MM.1S (cell line): ENCODE measurements around the gene CYP39A1.
A peak's percentile ranks its signal among the peaks of the same experiment; 100 is the strongest.

ENCODE experiments used
- DNase-seq: peaks from one replicate; pipeline ENCODE4 v3.0.0-alpha.2; 2015
- H2AFZ ChIP-seq: fragments of 300-600 bp; sonication (generic); 2 replicates; pipeline ENCODE4 v1.6.0; 2016; ENCODE audit warnings: antibody characterized with exemption, low read length
- H3F3A ChIP-seq: fragments of 300-600 bp; sonication (generic); 2 replicates; pipeline ENCODE4 v1.6.1; 2016; ENCODE audit warnings: mild to moderate bottlenecking, antibody characterized with exemption, low read length, moderate library complexity, mixed read lengths; ENCODE audit not compliant: insufficient read depth
- H3K27ac ChIP-seq: fragments of 300-600 bp; sonication (generic); 2 replicates; pipeline ENCODE4 v1.5.1; 2016; ENCODE audit warnings: mild to moderate bottlenecking, low read length
- H3K27me3 ChIP-seq: fragments of 300-600 bp; sonication (generic); replicated peaks from 2 replicates; pipeline ENCODE4 v1.6.0; 2016; ENCODE audit warnings: low read length; ENCODE audit not compliant: insufficient read depth
- H3K36me3 ChIP-seq: fragments of 300-600 bp; sonication (generic); replicated peaks from 2 replicates; pipeline ENCODE4 v1.6.1; 2016; ENCODE audit warnings: mild to moderate bottlenecking, low read length, mixed read lengths; ENCODE audit not compliant: insufficient read depth
- H3K4me1 ChIP-seq: fragments of 300-600 bp; sonication (generic); 2 replicates; pipeline ENCODE4 v1.6.1; 2016; ENCODE audit warnings: low read length, mixed read lengths
- H3K4me2 ChIP-seq: fragments of 300-600 bp; sonication (generic); 2 replicates; pipeline ENCODE4 v1.6.0; 2016; ENCODE audit warnings: low read depth, low read length
- H3K4me3 ChIP-seq: fragments of 300-600 bp; sonication (generic); 2 replicates; pipeline ENCODE4 v1.5.1; 2016; ENCODE audit warnings: low read length, mixed read lengths
- H3K79me2 ChIP-seq: fragments of 300-600 bp; sonication (generic); 2 replicates; pipeline ENCODE4 v1.6.1; 2016; ENCODE audit warnings: mixed run types, low read length, mixed read lengths
- H3K9ac ChIP-seq: fragments of 300-600 bp; sonication (generic); 2 replicates; pipeline ENCODE4 v1.6.1; 2016; ENCODE audit warnings: low read length, mixed read lengths
- H3K9me2 ChIP-seq: fragments of 300-600 bp; sonication (generic); replicated peaks from 2 replicates; pipeline ENCODE4 v1.6.1; 2016; ENCODE audit warnings: mild to moderate bottlenecking, low read length, mixed read lengths; ENCODE audit not compliant: insufficient read depth
- H3K9me3 ChIP-seq: fragments of 300-600 bp; sonication (generic); replicated peaks from 2 replicates; pipeline ENCODE4 v1.6.1; 2016; ENCODE audit warnings: mild to moderate bottlenecking, low read length, mixed read lengths; ENCODE audit not compliant: insufficient read depth
- H4K20me1 ChIP-seq: fragments of 300-600 bp; sonication (generic); 2 replicates; pipeline ENCODE4 v1.6.1; 2016; ENCODE audit warnings: mild to moderate bottlenecking, low read length, moderate library complexity, mixed read lengths; ENCODE audit not compliant: insufficient read depth
- CTCF ChIP-seq: fragments of 300-600 bp; sonication (generic); IDR thresholded peaks from 2 replicates; pipeline ENCODE4 v1.5.1; 2016; ENCODE audit warnings: antibody characterized with exemption, low read length, mixed read lengths
- EZH2 ChIP-seq: fragments of 300-600 bp; sonication (generic); optimal IDR thresholded peaks from 2 replicates; pipeline ENCODE3; 2017; ENCODE audit warnings: low read depth, mild to moderate bottlenecking, antibody characterized with exemption, low read length, mixed read lengths
- EZH2phosphoT487 ChIP-seq: fragments of 300-600 bp; sonication (generic); IDR thresholded peaks from 2 replicates; pipeline ENCODE4 v1.6.1; 2018; ENCODE audit warnings: antibody characterized with exemption, low read length

The CYP39A1 gene

GRCh38 chr6:46652603-46653438, at the start of gene CYP39A1, which contains the start of gene SLC25A27:
CYP39A1 (minus strand) TSS chr6:46652818; CDS start chr6:46652582, 236 bp downstream.
SLC25A27 (plus strand) TSS chr6:46652975; CDS start chr6:46653193, 218 bp downstream.
- no peak for TF ChIP-seq CTCF
- no peak for TF ChIP-seq EZH2phosphoT487
- TF ChIP-seq EZH2 = no peak
- H3F3A ChIP-seq = no peaks in the 10 kb centered on the region
- H3K4me2 ChIP-seq = peak within 1 kb of the TSS; percentile 77
- peak within 1 kb of the TSS; percentile 78 for H2AFZ ChIP-seq
- peak within 1 kb of the TSS; percentile 19; the same call in 1 of the 2 replicates for H3K9ac ChIP-seq
- no peaks in the 10 kb centered on the region for H3K9me2 ChIP-seq
- H3K4me3 ChIP-seq = peak within 1 kb of the TSS; percentile 81
- no peaks in the 10 kb centered on the region for H3K36me3 ChIP-seq
- H3K27ac ChIP-seq = no peak within 1 kb of the TSS
- no peaks in the 10 kb centered on the region for H4K20me1 ChIP-seq
- H3K4me1 ChIP-seq = no peaks in the 10 kb centered on the region
- no peaks in the 10 kb centered on the region for H3K27me3 ChIP-seq
- no peaks in the 10 kb centered on the region for H3K9me3 ChIP-seq
- peak; percentile 87 for DNase-seq
- no peaks in the 10 kb centered on the region for H3K79me2 ChIP-seq

GRCh38 chr6:46699970-46700369, 47.4 kb upstream of the CYP39A1 start:
- Histone ChIP-seq H3K4me2 (no peak overlapping the region), H3K4me3 (no peak overlapping the region), H3K36me3 (no peaks in the 10 kb centered on the region), H2AFZ (no peak overlapping the region), H3K9ac (no peak overlapping the region), H3K27me3 (no peaks in the 10 kb centered on the region), H3K4me1 (no peaks in the 10 kb centered on the region), H3K27ac (no peak overlapping the region), H3K79me2 (no peaks in the 10 kb centered on the region), H4K20me1 (no peaks in the 10 kb centered on the region), H3F3A (no peaks in the 10 kb centered on the region), H3K9me2 (no peaks in the 10 kb centered on the region), H3K9me3 (no peaks in the 10 kb centered on the region)
- no peak for DNase-seq
- TF ChIP-seq CTCF (no peak), EZH2 (no peak), EZH2phosphoT487 (no peak)

- no peaks in the 10 kb centered on the region for H4K20me1 ChIP-seq
- H3K4me2 ChIP-seq = no peak overlapping the region
- H2AFZ ChIP-seq = no peak overlapping the region
- DNase-seq = no peak
- H3K27me3 ChIP-seq = no peaks in the 10 kb centered on the region
- H3K9me3 ChIP-seq = no peaks in the 10 kb centered on the region
- H3K4me3 ChIP-seq = no peak overlapping the region
- no peaks in the 10 kb centered on the region for H3F3A ChIP-seq
- no peak overlapping the region for H3K9ac ChIP-seq
- TF ChIP-seq EZH2phosphoT487 = no peak
- H3K9me2 ChIP-seq = no peaks in the 10 kb centered on the region
- no peaks in the 10 kb centered on the region for H3K79me2 ChIP-seq
- no peaks in the 10 kb centered on the region for H3K36me3 ChIP-seq
- no peaks in the 10 kb centered on the region for H3K4me1 ChIP-seq
- H3K27ac ChIP-seq = no peak overlapping the region
These were observed 38.4 kb upstream of the CYP39A1 start for GRCh38 chr6:46690911-46691451.
